Peyer's patch (tissue), 4 donors: ENCODE data around the gene PTOV1.

ENCODE experiments used
- POLR2A ChIP-seq, 2 donors: fragments of 450-650 bp; IDR thresholded peaks; one replicate each; pipeline ENCODE4 v1.5.1; 2017; ENCODE audit warnings: antibody characterized with exemption in 2 of 2, mild to moderate bottlenecking in 2 of 2, moderate library complexity in 2 of 2
- TF ChIP-seq, protein P1 (sequence below), 6 experiments: fragments of 450-650 bp in 4 of 6; fragments of 200-600 bp in 2 of 6; sonication (generic) in 1 of 6; IDR thresholded peaks; one replicate each; pipeline ENCODE4 v1.5.1; 2017 to 2019; ENCODE audit warnings: antibody characterized with exemption in 6 of 6, mild to moderate bottlenecking in 3 of 6, moderate library complexity in 1 of 6

DNA sequence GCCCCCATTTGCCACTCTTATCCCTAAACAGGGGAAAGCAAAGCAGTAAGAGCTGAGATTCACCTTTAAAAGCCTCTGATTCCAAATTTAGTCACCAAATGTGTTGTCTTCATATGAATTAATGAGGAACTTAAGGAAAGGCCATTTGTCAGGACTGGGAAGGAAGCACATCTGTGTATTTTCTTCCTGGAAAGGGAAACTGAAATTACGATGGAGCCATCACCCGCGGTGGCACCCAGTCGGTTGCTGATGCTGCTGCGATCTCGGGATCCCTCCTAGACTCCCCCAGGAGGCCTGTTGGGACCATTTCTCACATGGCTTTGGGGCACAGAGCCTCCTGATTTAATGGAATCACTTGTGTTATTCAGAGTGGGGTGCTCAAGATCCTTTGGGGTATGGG lies 53.2 kb downstream of the PTOV1 start:
- no peak for TF ChIP-seq POLR2A (IDR thresholded peaks at IDR 0.05)
- TF ChIP-seq, protein P1, sequence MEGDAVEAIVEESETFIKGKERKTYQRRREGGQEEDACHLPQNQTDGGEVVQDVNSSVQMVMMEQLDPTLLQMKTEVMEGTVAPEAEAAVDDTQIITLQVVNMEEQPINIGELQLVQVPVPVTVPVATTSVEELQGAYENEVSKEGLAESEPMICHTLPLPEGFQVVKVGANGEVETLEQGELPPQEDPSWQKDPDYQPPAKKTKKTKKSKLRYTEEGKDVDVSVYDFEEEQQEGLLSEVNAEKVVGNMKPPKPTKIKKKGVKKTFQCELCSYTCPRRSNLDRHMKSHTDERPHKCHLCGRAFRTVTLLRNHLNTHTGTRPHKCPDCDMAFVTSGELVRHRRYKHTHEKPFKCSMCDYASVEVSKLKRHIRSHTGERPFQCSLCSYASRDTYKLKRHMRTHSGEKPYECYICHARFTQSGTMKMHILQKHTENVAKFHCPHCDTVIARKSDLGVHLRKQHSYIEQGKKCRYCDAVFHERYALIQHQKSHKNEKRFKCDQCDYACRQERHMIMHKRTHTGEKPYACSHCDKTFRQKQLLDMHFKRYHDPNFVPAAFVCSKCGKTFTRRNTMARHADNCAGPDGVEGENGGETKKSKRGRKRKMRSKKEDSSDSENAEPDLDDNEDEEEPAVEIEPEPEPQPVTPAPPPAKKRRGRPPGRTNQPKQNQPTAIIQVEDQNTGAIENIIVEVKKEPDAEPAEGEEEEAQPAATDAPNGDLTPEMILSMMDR (IDR thresholded peaks at IDR 0.05): no peak
